ENCODE results near the gene APOBEC3C.
"Not testable (repeated sequence)": the region's sequence is repeated elsewhere in the genome, so short reads cannot be mapped to it uniquely, and the experiment has no call there.

APOBEC3C gene

GRCh38 chr22:39024519-39025308 lies 10.7 kb downstream of the APOBEC3C start:
- DNase-seq = no peak

DNA sequence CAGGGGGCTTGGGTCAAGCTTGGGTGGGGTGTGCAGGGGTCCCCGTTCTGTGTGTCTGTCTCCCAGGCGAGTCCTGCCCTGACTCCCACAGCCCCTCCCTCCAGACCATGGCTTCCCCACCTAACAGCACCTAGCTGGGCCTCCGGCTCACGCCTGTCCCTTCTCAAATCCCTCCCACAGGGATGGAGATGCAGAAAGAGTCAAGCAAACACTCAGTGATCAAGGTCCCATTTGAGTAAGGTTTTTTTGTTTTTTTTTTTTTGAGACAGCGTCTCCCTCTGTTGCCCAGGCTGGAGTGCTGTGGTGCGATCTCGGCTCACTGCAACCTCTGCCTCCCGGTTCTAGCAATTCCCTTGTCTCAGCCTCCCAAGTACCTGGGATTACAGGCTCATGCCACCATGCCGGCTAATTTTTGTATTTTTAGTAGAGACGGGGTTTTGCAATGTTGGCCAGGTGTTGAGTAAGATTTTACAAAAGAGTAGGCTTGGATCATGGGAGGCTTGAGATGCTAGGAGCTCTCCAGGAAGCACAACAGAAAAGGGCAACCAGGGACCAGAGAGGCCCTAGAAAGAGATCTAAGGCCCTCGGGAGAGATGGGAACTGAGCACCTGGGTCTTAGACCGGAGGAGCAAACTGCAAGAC lies 12.6 kb downstream of the APOBEC3C start:
- no peak for DNase-seq

DNA sequence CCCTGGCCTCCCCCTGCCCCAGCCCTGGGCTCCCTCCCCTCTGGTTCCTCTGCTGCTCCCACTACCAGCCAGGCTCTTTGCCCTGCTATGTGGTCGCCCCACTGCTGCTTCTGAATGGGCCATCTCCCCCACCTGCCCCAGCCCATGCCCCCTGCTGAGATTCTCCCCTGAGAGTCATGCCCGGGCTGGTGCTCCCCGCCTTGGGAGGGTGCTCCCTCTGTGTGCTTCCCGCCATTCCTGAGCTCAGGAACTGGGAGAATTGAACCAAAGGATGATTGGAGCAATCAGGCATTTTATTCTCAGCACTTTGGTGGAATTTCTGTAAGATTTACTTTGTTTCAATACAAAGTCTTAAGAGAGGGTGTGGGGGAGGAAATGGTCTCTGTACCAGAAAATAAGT lies 13.7 kb downstream of the APOBEC3C start:
- DNase-seq = no peak

DNA sequence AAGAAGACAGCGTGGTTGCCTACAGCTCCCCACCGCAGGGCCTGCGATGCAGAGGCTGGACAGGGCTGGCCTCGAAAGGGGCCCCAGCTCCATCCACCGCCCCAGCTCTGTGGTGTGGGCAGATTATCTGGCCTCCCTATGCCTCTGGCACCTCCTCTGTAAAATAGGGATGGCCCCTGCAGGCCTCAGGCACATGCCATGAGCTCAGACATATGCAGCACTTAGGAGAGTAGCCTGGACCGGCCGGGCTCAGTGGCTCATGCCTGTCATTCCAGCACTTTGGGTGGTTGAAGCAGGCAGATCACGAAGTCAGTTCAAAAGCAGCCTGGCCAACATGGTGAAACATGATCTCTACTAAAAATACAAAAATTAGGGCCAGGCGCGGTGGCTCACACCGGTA lies 14.2 kb downstream of the APOBEC3C start:
- DNase-seq = no peak

- no peak for DNase-seq
These were observed 15.2 kb downstream of the APOBEC3C start for GRCh38 chr22:39029227-39029626.

GRCh38 chr22:39030705-39031104 lies 16.6 kb downstream of the APOBEC3C start:
- DNase-seq = no peak

DNA sequence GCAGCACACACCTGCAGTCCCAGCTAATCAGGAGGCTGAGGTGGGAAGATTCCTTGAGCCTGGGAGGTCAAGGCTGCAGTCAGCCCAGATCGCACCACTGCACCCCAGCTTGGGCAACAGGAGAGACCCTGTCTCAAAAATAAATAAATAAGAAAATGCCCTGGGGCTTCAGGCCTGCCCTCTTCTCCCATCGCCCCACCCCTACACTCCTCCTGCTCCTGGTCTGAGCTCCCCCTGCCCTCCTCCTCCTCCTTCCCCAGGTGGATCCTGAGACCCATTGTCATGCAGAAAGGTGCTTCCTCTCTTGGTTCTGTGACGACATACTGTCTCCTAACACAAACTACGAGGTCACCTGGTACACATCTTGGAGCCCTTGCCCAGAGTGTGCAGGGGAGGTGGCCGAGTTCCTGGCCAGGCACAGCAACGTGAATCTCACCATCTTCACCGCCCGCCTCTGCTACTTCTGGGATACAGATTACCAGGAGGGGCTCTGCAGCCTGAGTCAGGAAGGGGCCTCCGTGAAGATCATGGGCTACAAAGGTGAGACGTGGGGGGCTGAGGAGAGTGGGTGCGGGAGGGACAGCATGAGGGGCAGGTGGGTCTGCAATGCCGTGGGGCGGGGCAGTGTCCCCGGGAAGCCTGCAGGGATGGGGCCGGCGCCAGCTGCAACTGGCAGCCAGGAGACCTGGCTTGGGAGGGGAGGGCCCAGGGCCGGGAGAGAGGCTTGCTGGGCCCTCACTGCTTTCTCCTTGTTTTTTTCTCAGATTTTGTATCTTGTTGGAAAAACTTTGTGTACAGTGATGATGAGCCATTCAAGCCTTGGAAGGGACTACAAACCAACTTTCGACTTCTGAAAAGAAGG lies 17.6 kb downstream of the APOBEC3C start:
- not testable (repeated sequence) for DNase-seq

DNA sequence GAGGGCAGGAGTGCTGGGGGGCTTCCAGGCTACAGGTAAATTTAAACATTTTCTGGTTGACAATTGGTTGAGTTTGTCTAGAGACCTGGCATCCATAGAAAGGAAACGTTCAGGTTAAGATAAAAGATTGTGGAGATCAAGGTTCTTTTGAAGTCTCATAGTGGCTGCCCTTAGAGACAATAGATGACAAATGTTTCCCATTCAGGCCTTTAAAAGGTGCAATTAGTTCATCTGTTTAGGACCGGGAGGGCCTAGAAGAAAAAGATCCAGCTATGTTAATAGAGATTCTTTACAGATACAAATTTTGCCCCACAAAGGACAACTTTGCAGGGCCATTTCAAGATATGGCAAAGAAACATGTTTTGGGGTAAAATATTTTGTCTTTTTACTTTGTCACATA lies 23.0 kb downstream of the APOBEC3C start:
- DNase-seq = not testable (repeated sequence)

- DNase-seq = no peak
These were observed 25.5 kb downstream of the APOBEC3C start for GRCh38 chr22:39039306-39040126.

- not testable (repeated sequence) for DNase-seq
These were observed 26.1 kb downstream of the APOBEC3C start for GRCh38 chr22:39040155-39040537.

- peak; percentile 38 for DNase-seq
These were observed 26.7 kb downstream of the APOBEC3C start, which contains the start of gene APOBEC3F for GRCh38 chr22:39040538-39041296. APOBEC3F (plus strand) TSS chr22:39040864; CDS start chr22:39040961, 97 bp downstream.

GRCh38 chr22:39041908-39042307 lies 27.9 kb downstream of the APOBEC3C start:
- DNase-seq = no peak

- not testable (repeated sequence) for DNase-seq
These were observed 29.0 kb downstream of the APOBEC3C start for GRCh38 chr22:39043063-39043462.

- DNase-seq = not testable (repeated sequence)
These were observed 31.1 kb downstream of the APOBEC3C start for GRCh38 chr22:39045136-39045535.

GRCh38 chr22:39049486-39049885 lies 35.4 kb downstream of the APOBEC3C start:
- not testable (repeated sequence) for DNase-seq

DNA sequence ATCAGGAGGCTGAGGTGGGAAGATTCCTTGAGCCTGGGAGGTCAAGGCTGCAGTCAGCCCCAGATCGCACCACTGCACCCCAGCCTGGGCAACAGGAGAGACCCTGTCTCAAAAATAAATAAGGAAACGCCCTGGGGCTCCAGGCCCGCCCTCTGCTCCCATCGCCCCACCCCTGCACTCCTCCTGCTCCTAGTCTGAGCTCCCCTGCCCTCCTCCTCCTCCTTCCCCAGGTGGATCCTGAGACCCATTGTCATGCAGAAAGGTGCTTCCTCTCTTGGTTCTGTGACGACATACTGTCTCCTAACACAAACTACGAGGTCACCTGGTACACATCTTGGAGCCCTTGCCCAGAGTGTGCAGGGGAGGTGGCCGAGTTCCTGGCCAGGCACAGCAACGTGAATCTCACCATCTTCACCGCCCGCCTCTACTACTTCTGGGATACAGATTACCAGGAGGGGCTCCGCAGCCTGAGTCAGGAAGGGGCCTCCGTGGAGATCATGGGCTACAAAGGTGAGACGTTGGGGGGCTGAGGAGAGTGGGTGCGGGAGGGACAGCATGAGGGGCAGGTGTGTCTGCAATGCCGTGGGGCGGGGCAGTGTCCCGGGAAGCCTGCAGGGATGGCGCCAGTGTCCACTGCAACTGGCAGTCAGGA lies 37.9 kb downstream of the APOBEC3C start:
- not testable (repeated sequence) for DNase-seq

- DNase-seq = no peak
These were observed 41.6 kb downstream of the APOBEC3C start for GRCh38 chr22:39055658-39056057.

DNA sequence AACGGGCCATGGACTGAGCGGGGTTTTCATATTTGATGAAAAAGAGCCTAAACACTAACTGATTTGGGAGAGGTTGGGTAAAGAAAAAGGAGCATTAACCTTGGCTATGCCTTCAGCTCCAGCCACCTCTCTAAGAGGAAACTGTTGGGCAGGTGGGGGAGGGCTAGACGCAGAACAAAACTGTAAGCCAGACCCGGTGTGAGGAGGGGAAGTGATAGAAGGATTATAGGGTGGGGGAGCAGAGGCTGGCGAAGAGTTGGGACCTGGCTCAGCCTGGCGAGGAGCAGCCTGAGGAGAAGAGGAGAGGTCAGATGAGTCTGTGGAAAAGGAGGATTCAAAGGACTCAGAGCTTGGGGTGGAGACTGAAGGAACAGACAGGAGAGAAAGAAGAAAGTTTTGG lies 47.2 kb downstream of the APOBEC3C start:
- DNase-seq = not testable (repeated sequence)

DNA sequence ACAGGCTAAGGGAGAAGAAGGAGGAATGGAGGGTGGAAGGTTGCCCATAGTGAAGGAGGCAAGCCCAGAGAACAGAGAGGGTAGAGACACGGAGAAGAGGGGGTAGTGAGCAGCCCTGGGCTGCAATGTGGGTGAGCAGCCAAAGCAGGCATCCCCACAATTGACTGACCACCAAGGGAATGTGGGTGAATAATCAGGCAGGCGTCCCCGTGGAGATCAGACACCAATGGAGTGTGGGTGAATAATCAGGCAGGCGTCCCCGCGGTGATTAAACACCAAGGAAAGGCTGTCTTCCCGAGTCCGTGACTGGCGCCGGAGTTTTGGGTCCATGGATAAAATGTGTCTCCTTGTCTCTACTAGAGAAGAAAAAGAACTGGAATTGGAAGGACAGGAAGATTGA lies 47.9 kb downstream of the APOBEC3C start:
- DNase-seq = not testable (repeated sequence)

DNA sequence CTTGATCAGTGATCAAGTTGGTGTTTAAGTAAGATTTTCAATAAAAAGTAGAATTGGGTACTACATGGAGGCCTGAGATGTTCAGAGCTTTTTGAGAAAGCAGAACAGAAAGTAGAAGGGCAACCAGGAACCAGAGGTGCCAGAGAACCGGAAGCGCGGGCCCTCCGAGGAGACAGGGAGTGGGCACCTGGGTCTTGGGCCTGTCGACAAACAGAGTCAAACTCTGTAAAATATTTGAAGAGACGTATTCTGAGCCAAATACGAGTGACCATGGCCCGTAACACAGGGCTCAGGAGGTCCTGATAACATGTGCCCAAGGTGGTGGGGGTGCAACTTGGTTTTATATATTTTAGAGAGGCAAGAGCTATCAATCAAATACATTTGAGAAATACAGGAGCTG lies 49.8 kb downstream of the APOBEC3C start:
- not testable (repeated sequence) for DNase-seq
